ENCODE data around the gene GMPR. TPM values are rescaled to one million over a fixed set of nuclear protein-coding genes. Genes with fewer than 3 reads are reported as not detected.

GMPR gene
- 5.2 and 15.9 TPM in 2 replicates for total RNA-seq

GRCh38 chr6:16238057-16238962 is at the start of gene GMPR:
Gene GMPR (plus strand): TSS chr6:16238587. CDS start chr6:16238694, 107 bp downstream.
- DNase-seq (ENCODE audit: low read depth in 2 of 2), result peak; percentile 66 to 85

DNA sequence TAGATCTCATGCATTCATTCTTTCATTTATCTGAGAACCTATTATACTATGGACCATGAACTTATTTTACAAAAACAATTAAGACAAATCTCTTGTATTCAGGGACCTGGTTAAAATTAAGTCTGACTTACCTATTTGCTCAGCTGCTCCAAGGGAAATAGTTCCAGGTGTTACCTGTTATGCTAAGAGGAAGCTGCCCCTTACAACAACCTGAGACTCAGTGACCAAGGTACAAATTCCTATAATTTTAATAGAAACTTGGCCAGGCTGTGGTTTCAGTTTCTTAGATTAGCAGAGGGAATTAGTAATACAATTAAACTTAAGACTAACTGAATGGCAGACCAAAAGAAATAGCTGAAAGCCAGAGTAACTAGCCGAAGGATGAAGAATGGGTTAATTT is 48.2 kb upstream of the GMPR start:
- no peak for DNase-seq (ENCODE audit: low read depth in 2 of 2)

DNA sequence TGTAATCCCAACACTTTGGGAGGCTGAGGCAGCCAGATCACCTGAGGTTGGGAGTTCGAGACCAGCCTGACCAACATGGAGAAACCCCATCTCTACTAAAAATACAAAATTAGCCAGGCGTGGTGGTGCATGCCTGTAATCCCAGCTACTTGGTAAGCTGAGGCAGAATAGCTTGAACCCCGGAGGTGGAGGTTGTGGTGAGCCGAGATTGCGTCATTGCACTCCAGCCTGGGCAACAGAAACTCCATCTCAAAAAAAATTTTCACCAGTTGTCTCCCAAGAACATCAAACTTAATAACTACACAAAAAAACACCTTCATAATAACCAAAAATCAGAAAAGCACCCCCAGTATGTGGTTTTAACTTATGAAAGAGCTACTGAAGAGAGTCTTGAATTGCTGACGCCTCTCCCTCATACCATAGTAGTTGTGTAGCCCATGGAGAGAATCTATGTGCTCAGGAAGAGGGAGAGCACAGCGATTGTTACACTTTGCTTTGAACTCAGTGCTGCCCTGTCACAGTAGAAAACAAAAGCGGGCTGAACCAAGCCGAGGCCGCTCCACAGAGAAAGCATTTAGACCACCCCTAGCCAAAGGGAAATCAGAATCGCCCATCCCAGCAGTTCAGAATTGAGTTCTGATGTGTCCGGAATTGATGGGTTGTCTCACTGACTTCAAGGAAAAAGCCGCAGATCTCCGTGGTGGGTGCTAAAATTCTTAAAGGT is 42.0 kb upstream of the GMPR start:
- no peak for DNase-seq (ENCODE audit: low read depth in 2 of 2)

DNA sequence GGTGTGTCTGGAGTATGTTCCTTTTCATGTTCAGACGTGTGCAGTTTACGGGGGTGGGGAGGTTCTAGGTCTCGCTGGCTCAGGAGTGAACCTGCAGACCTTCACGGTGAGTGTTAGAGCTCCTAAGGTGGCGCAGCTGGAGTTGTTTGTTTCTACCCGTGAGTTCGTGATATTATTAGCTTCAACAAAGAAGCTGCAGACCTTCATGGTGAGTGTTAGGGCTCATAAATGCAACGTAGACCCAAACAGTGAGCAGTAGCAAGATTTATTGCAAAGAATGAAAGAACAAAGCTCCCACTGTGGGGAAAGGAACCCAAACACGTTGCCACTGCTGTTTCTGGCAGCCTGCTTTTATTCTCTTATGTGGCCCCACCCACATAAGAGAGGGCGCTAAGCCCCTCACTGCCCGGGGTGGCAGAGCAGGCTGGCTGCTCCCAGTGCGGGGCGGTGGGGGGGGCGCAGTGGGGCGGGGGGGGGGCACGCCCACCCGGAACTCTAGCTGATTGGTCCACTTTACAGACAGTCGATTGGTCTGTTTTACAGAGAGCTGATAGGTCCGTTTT is 41.3 kb upstream of the GMPR start:
- DNase-seq (ENCODE audit: low read depth in 2 of 2), result no peak

DNA sequence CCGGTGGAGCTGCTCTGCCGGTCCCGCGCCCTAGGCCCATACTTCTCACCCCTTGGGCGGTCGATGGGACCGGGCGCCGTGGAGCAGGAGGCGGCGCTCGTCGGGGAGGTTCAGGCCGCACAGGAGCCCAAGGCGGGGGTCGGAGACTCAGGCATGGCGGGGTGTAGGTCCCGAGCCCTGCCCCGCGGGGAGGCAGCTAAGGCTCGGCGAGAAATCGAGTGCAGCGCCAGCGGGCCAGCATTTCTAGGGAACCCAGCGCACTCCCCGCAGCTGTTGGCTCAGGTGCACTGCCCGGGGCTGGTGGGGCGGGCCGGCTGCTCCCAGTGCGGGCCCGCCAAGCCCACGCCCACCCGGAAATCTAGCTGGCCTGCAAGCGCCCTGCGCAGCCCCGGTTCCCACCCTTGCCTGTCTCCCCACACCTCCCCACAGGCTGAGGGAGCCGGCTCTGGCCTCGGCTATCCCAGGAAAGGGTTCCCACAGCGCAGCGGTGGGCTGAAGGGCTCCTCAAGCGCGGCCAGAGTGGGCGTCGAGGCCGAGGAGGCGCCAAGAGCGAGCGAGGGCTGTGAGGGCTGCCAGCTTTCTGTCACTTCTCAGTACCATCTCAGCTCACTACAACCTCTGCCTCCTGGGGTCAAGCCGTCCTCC is 40.2 kb upstream of the GMPR start:
- no peak for DNase-seq (ENCODE audit: low read depth in 2 of 2)

- DNase-seq (ENCODE audit: low read depth in 2 of 2), result no peak
Measured at GRCh38 chr6:16199804-16200203, 38.6 kb upstream of the GMPR start.

GRCh38 chr6:16200321-16200883 is 38.0 kb upstream of the GMPR start:
- DNase-seq (ENCODE audit: low read depth in 2 of 2), result no peak

DNA sequence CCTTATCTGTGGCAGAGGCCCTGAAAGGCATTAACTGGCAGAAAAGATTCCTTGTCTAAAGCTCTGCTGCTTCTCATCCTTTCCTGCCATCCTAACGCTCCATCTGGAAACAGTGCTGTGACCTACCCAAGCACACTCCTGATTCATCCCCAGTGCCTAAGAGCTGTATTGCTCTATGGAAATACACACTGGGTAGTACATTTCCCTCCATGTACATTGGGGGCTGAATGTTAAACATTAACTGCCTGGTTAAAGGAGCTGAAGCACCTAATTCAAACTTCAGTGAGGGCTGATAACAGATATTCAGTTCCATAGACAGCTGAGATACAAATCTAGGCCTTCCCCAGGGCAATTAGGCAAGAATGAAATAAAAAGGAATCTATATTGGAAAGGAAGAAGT is 36.7 kb upstream of the GMPR start:
- no peak for DNase-seq (ENCODE audit: low read depth in 2 of 2)

- DNase-seq (ENCODE audit: low read depth in 2 of 2), result no peak
Measured at GRCh38 chr6:16204653-16205376, 33.6 kb upstream of the GMPR start.

DNA sequence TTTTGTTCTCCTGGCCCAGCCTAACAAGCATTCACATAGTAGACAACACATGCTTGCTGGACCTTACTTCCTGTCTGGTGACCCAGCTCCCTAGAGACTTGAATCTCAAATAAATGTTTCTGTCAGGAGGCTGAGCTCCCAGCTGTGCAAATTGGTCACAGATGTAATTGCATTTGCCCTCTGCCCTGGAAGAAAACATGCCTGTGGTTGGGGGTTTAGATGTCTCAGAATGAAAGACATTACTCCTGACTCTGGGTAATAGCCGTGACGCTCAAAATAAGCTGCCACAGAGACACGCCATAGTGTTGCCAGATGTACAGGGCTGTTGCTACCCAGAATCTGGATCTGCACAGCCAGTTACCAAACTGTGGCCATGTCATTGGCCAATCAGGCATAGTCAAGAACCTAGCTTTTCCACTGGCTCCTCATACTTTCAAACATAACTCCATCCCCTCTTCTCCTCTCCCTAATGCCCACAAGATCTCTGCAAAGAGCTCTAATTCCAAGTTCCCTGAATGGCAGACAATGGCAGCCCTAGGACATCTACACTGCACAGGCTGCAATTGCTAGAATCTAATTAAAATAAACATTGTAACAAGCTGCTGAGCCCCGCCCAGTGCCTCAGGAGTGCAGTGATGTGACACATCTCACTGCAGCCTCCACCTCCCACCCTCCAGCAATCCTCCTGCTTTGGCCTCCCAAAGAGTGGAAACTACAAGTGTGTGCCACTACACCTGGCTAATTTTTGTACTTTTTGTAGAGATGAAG is 32.8 kb upstream of the GMPR start:
- DNase-seq (ENCODE audit: low read depth in 2 of 2), result peak in 1 of 2 donors; percentile 65

- peak; percentile 66 to 92 for DNase-seq (ENCODE audit: low read depth in 2 of 2)
Measured at GRCh38 chr6:16206595-16207037, 31.8 kb upstream of the GMPR start.

DNA sequence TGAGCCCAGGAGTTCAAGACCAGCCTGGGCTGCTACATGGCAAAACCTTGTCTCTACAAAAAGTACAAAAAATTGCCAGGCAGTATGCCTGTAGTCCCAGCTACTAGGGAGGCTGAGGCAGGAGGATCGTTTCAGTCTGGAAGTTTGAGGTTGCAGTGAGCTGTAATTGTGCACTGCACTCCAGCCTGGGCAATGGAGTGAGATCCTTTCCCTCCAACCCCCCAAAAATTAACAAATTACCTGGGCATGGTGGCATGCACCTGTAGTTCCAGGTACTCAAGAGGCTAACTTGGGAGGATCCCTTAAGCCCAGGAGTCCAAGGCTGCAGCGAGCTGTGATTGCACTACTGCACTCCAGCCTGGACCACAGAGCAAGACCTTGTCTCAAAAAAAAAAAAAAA is 29.4 kb upstream of the GMPR start:
- no peak for DNase-seq (ENCODE audit: low read depth in 2 of 2)

GRCh38 chr6:16209539-16209938 is 28.8 kb upstream of the GMPR start:
- no peak for DNase-seq (ENCODE audit: low read depth in 2 of 2)

GRCh38 chr6:16212276-16212675 is 26.1 kb upstream of the GMPR start:
- DNase-seq (ENCODE audit: low read depth in 2 of 2), result no peak

- peak in 1 of 2 donors; percentile 57 for DNase-seq (ENCODE audit: low read depth in 2 of 2)
Measured at GRCh38 chr6:16216501-16217155, 21.8 kb upstream of the GMPR start.

GRCh38 chr6:16217156-16217721 is 21.1 kb upstream of the GMPR start:
- DNase-seq (ENCODE audit: low read depth in 2 of 2), result no peak

GRCh38 chr6:16222826-16223225 is 15.6 kb upstream of the GMPR start:
- DNase-seq (ENCODE audit: low read depth in 2 of 2), result no peak

DNA sequence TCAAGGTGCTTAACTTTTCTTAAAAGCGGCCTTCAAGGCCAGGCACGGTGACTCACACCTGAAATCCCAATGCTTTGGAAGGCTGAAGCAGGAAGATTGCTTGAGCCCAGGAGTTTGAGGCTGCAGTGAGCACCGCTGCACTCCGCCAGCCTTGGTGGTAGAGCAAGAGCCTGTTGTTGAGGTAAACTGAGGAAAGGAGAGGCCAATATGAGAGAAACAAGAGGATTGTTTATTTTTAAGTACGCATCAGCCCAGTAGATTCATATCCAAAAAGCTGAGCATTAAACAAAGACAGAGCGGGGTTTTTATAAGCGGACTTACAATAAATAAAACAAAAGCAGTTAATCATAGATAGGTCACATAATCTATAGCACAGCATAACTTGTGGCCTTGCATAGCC is 15.0 kb upstream of the GMPR start:
- DNase-seq (ENCODE audit: low read depth in 2 of 2), result no peak

GRCh38 chr6:16224409-16224808 is 14.0 kb upstream of the GMPR start:
- no peak for DNase-seq (ENCODE audit: low read depth in 2 of 2)
